T-cell (primary cell): Measurements from ENCODE around the gene UBALD2. TPM values are rescaled to one million over a fixed set of nuclear protein-coding genes. Genes with fewer than 3 reads are reported as not detected.

Source experiments
- ATAC-seq, 4 experiments: fragments of 200-7000 bp in 3 of 4; fragments of 150-1000 bp in 1 of 4; cut with Tn5 transposase; replicated peaks in 1 of 4; 1 replicate in 3 of 4; 2 replicates in 1 of 4; pipeline ENCODE4 v1.10.0; 2021; ENCODE audit warnings: moderate library complexity in 3 of 4, mild to moderate bottlenecking in 2 of 4, moderate number of reproducible peaks in 1 of 4
- CTCF ChIA-PET, 2 donors: fragments of 300-600 bp; sonication (Branson Sonifier 250); formaldehyde crosslinking; loops; one replicate each; lab custom pipeline; 2022; ENCODE audit warnings: antibody characterized with exemption in 2 of 2; lab: Charles Lee
- POLR2A ChIA-PET, 2 donors: fragments of 300-600 bp; sonication (Branson Sonifier 250); formaldehyde crosslinking; loops; one replicate each; lab custom pipeline; 2022; ENCODE audit warnings: antibody characterized with exemption in 2 of 2; lab: Charles Lee
- DNase-seq, 35 experiments: peaks; one replicate each; pipeline versions ENCODE4 v3.0.0 to v3.0.0-alpha.2; 2013 to 2023
- H3K27ac ChIP-seq: one replicate; pipeline ENCODE4 v1.5.1; 2013; ENCODE audit warnings: low read length
- H3K27me3 ChIP-seq, 2 experiments: replicated peaks in 1 of 2; 1 replicate in 1 of 2; 2 replicates in 1 of 2; pipeline versions ENCODE4 v1.6.1 to v1.7.0; 2013; ENCODE audit warnings: low read length in 1 of 2, mixed read lengths in 1 of 2; ENCODE audit not compliant: control insufficient read depth in 2 of 2, insufficient read depth in 2 of 2; ENCODE audit errors: extremely low read depth in 1 of 2
- H3K36me3 ChIP-seq, 2 donors: 1 replicate in 1 of 2; 2 replicates in 1 of 2; pipeline versions ENCODE4 v1.6.1 to v1.7.0; 2013; ENCODE audit warnings: low read length in 1 of 2; ENCODE audit not compliant: control insufficient read depth in 2 of 2, insufficient read depth in 1 of 2; ENCODE audit errors: extremely low read depth in 1 of 2
- H3K4me1 ChIP-seq, 2 experiments: 1 replicate in 1 of 2; 2 replicates in 1 of 2; pipeline versions ENCODE4 v1.6.1 to v1.7.0; 2013; ENCODE audit warnings: low read length in 2 of 2, mixed read lengths in 1 of 2; ENCODE audit not compliant: insufficient read depth in 2 of 2, control insufficient read depth in 1 of 2; ENCODE audit errors: extremely low read depth in 1 of 2
- H3K4me3 ChIP-seq, 2 donors: 1 replicate in 1 of 2; 2 replicates in 1 of 2; pipeline versions ENCODE4 v1.5.1 to v1.7.0; 2013; ENCODE audit warnings: mild to moderate bottlenecking in 2 of 2, low read length in 1 of 2, moderate library complexity in 1 of 2; ENCODE audit not compliant: control insufficient read depth in 1 of 2; ENCODE audit errors: extremely low read depth in 1 of 2
- H3K9me3 ChIP-seq: 2 replicates; pipeline ENCODE4 v1.7.0; 2013
- H3K27ac Mint-ChIP-seq, 2 donors: one replicate each; pipeline ENCODE4 v1.8.0; 2020 to 2021; ENCODE audit warnings: mild to moderate bottlenecking in 2 of 2, mixed read lengths in 2 of 2
- H3K27me3 Mint-ChIP-seq, 2 donors: one replicate each; pipeline ENCODE4 v1.8.0; 2021 to 2022; ENCODE audit warnings: mixed read lengths in 2 of 2
- H3K36me3 Mint-ChIP-seq: one replicate; pipeline ENCODE4 v1.8.0; 2021; ENCODE audit warnings: mixed read lengths
- H3K4me1 Mint-ChIP-seq, 3 donors: one replicate each; pipeline ENCODE4 v1.8.0; 2020 to 2022; ENCODE audit warnings: mixed read lengths in 3 of 3, mild to moderate bottlenecking in 1 of 3
- H3K4me3 Mint-ChIP-seq, 3 donors: one replicate each; pipeline ENCODE4 v1.8.0; 2020 to 2022; ENCODE audit warnings: mild to moderate bottlenecking in 3 of 3, mixed read lengths in 3 of 3, moderate library complexity in 3 of 3
- H3K9me3 Mint-ChIP-seq, 3 donors: one replicate each; pipeline ENCODE4 v1.8.0; 2020 to 2022; ENCODE audit warnings: mixed read lengths in 3 of 3
- WGBS: methylation state at CpG from one replicate; pipeline ENCODE4 v1.1.5; 2013; ENCODE audit warnings: missing lambda C conversion rate; ENCODE audit not compliant: insufficient coverage; 5-methylcytosine and 5-hydroxymethylcytosine counted together
- total RNA-seq, 35 experiments: library from RNA in 6 of 35; stranded (reverse) in 6 of 35; fragments of 120-200 nt in 1 of 35; gene quantifications; one replicate each; pipeline versions ENCODE4 v1.2.1 to v1.2.4 and lab custom pipeline; 2013 to 2026

Gene UBALD2
- total RNA-seq, 5 donors from 2014 or later (not counting 1 experiment from before 2014, with no cell fraction given), result 163 to 277 (median 177) TPM

- no peak overlapping the region for H3K4me3 ChIP-seq
- H3K36me3 Mint-ChIP-seq, result peaks cover under 1% of the 10 kb centered on the region
- CTCF ChIA-PET, result interaction anchor here in 1 of 2 donors (0.5 to 1.9 kb wide), 2 partner anchors 82 to 146 kb away, joined by 3 to 5 read pairs; no protein-coding TSS in a partner anchor
- ATAC-seq (no peak), DNase-seq (no peak)
- peak overlapping the region in 1 of 3 donors; percentile 76 for H3K4me3 Mint-ChIP-seq
- H3K9me3 Mint-ChIP-seq, result peaks cover 2 to 3% (median 3%) of the 10 kb centered on the region in 3 donors
- H3K27ac ChIP-seq, result no peak overlapping the region
- peaks cover 41 to 47% (median 43%) of the 10 kb centered on the region in 3 donors for H3K4me1 Mint-ChIP-seq
- peaks cover 23 to 36% of the 10 kb centered on the region in 2 experiments for H3K4me1 ChIP-seq
- POLR2A ChIA-PET, result no interaction called here
- no peaks in the 10 kb centered on the region for H3K9me3 ChIP-seq
- no peaks in the 10 kb centered on the region for H3K27me3 ChIP-seq
- H3K27ac Mint-ChIP-seq, result peak overlapping the region; percentile 94
- 88% methylated on average over 2 of the region's 23 CpGs for WGBS
- H3K27me3 Mint-ChIP-seq, result no peaks in the 10 kb centered on the region
- no peaks in the 10 kb centered on the region for H3K36me3 ChIP-seq
Measured at GRCh38 chr17:76261421-76262215, 3.5 kb upstream of the UBALD2 start.

- no peaks in the 10 kb centered on the region for H3K27me3 Mint-ChIP-seq
- 59% methylated on average over 8 of the region's 9 CpGs for WGBS
- peak overlapping the region; percentile 94 for H3K27ac Mint-ChIP-seq
- peaks cover 46 to 53% (median 48%) of the 10 kb centered on the region in 3 donors for H3K4me1 Mint-ChIP-seq
- Histone ChIP-seq H3K4me3 (no peak overlapping the region), H3K9me3 (no peaks in the 10 kb centered on the region), H3K27ac (peak overlapping the region; percentile 51), H3K4me1 (peaks cover 29 to 47% of the 10 kb centered on the region in 2 experiments), H3K36me3 (peaks cover 0 to 5% of the 10 kb centered on the region in 2 donors), H3K27me3 (no peaks in the 10 kb centered on the region)
- ChIA-PET CTCF (interaction anchor here in 1 of 2 donors (1.2 to 1.9 kb wide), 4 partner anchors 15 to 83 kb away, joined by 3 to 6 read pairs (median 4); no protein-coding TSS in a partner anchor), POLR2A (interaction anchor here (0.6 to 1.6 kb wide), 6 partner anchors 9 to 264 kb away, joined by 3 to 7 read pairs (median 4); no protein-coding TSS in a partner anchor)
- ATAC-seq (no peak), DNase-seq (peak in 3 of 35 experiments; percentile 35 to 51 (median 40))
- H3K4me3 Mint-ChIP-seq, result peak overlapping the region in 2 of 3 donors; percentile 37 to 76
- peaks cover 9% of the 10 kb centered on the region for H3K36me3 Mint-ChIP-seq
- H3K9me3 Mint-ChIP-seq, result no peaks in the 10 kb centered on the region
Measured at GRCh38 chr17:76262732-76263344, 2.3 kb upstream of the UBALD2 start.

- no peak for ATAC-seq
- peaks cover 31 to 58% of the 10 kb centered on the region in 2 experiments for H3K4me1 ChIP-seq
- peak overlapping the region; percentile 34 for H3K27ac ChIP-seq
Measured at GRCh38 chr17:76263896-76264295, 1.3 kb upstream of the UBALD2 start.

DNA sequence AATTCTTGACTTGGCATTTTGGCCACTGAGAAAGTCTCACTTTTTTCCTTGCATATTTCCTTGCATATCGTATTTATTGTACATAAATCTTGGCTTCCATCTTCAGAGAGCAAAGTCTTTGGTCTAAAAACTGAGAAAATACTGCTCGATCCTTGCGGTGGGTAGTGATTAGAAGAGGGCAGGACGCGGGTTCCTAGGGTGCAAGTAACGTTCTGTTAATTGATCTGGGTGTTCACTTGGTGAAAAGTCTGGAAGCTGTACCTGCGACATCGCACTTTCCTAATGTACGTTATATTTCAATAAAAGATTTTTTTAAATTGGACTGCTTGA lies 758 bp upstream of the UBALD2 start:
- ATAC-seq, result no peak
- H3K27ac ChIP-seq, result peak overlapping the region; percentile 65
- Mint-ChIP-seq H3K27ac (peak overlapping the region; percentile 94), H3K4me1 (peaks cover 60 to 63% (median 61%) of the 10 kb centered on the region in 3 donors), H3K9me3 (no peaks in the 10 kb centered on the region), H3K27me3 (no peaks in the 10 kb centered on the region), H3K4me3 (peak overlapping the region; percentile 71 to 85 (median 78)), H3K36me3 (peaks cover 19% of the 10 kb centered on the region)
- WGBS, result no CpG with 5 or more reads among the region's 9 CpGs
- no peaks in the 10 kb centered on the region for H3K27me3 ChIP-seq
- ChIA-PET CTCF (interaction anchor here (0.6 to 1.8 kb wide), 6 partner anchors 15 to 289 kb away, joined by 3 to 6 read pairs (median 4); no protein-coding TSS in a partner anchor), POLR2A (interaction anchor here (0.6 to 1.7 kb wide), 14 partner anchors 8 to 495 kb away, joined by 3 to 8 read pairs (median 5); partner anchors contain the start of gene UNK (in 1 of the 2))
- DNase-seq, result no peak
- H3K4me1 ChIP-seq, result peaks cover 36 to 63% of the 10 kb centered on the region in 2 experiments
- no peaks in the 10 kb centered on the region for H3K9me3 ChIP-seq
- H3K36me3 ChIP-seq, result peaks cover 0 to 14% of the 10 kb centered on the region in 2 donors
- no peak overlapping the region for H3K4me3 ChIP-seq

More at GRCh38 chr17:76263896-76264295, 1.3 kb upstream of the UBALD2 start:
- no CpG with 5 or more reads among the region's 5 CpGs for WGBS
- Histone ChIP-seq H3K4me3 (no peak overlapping the region), H3K9me3 (no peaks in the 10 kb centered on the region), H3K36me3 (peaks cover 0 to 10% of the 10 kb centered on the region in 2 donors), H3K27me3 (no peaks in the 10 kb centered on the region)
- Mint-ChIP-seq H3K4me3 (peak overlapping the region in 1 of 3 donors; percentile 76), H3K27me3 (no peaks in the 10 kb centered on the region), H3K36me3 (peaks cover 14% of the 10 kb centered on the region), H3K9me3 (no peaks in the 10 kb centered on the region), H3K27ac (peak overlapping the region; percentile 94), H3K4me1 (peaks cover 55 to 58% (median 56%) of the 10 kb centered on the region in 3 donors)
- CTCF ChIA-PET, result interaction anchor here (0.6 to 1.8 kb wide), 7 partner anchors 16 to 288 kb away, joined by 3 to 6 read pairs (median 4); no protein-coding TSS in a partner anchor
- POLR2A ChIA-PET, result interaction anchor here (0.6 to 1.6 kb wide), 11 partner anchors 7 to 494 kb away, joined by 3 to 8 read pairs (median 5); no protein-coding TSS in a partner anchor
- DNase-seq, result no peak

- POLR2A ChIA-PET, result interaction anchor here (1.3 to 1.7 kb wide), 6 partner anchors 9 to 74 kb away, joined by 3 to 8 read pairs (median 6); no protein-coding TSS in a partner anchor
- Histone ChIP-seq H3K4me3 (peak overlapping the region; percentile 74 to 77), H3K27ac (peak overlapping the region; percentile 83), H3K4me1 (peaks cover 39 to 76% of the 10 kb centered on the region in 2 experiments), H3K27me3 (no peaks in the 10 kb centered on the region), H3K9me3 (no peaks in the 10 kb centered on the region), H3K36me3 (peaks cover 0 to 23% of the 10 kb centered on the region in 2 donors)
- CTCF ChIA-PET, result interaction anchor here (0.5 to 1.8 kb wide), 4 partner anchors 14 to 296 kb away, joined by 3 to 6 read pairs (median 4); no protein-coding TSS in a partner anchor
- peak in 3 of 4 experiments; percentile 3 to 9 (median 6) for ATAC-seq
- Mint-ChIP-seq H3K27ac (peak overlapping the region; percentile 79 to 89), H3K4me1 (peaks cover 67 to 69% (median 68%) of the 10 kb centered on the region in 3 donors), H3K27me3 (no peaks in the 10 kb centered on the region), H3K4me3 (peak overlapping the region; percentile 85 to 91 (median 89)), H3K9me3 (no peaks in the 10 kb centered on the region), H3K36me3 (peaks cover 23% of the 10 kb centered on the region)
- WGBS, result under 1% methylated on average over 73 of the region's 76 CpGs
- peak in 31 of 35 experiments; percentile 43 to 77 (median 59) for DNase-seq
Measured at GRCh38 chr17:76265624-76266243, 586 bp downstream of the UBALD2 start.
